ENCODE results near the gene NUDT14.

NUDT14 gene

GRCh38 chr14:105199093-105199492 lies 18.0 kb upstream of the NUDT14 start:
- no peak for DNase-seq (ENCODE audit: low read depth in 3 of 3, low spot score in 1 of 3)

- no peak for DNase-seq (ENCODE audit: low read depth in 3 of 3, low spot score in 1 of 3)
These were observed 17.5 kb upstream of the NUDT14 start for GRCh38 chr14:105198588-105198987.

DNA sequence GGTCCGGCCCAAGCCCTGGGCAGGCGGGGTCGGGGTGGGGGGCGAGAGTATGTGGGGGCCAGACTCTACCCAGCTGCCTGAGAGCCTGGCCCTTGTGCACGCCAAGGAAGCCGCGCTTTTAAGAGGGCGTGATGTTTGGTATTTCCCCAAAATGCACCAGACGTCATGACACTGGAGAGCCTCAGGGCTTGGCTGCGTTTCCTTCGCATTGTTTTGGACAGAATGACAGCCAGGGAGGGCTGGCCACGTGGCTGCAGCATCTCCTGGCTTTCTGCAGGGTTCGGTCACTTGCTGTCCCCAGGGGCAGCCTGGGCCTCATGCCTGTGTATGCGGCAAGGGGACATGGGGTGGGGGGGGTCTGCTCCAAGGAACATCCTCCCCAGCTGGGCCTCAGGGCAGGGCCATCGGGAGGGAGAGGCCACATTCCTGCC lies 16.1 kb upstream of the NUDT14 start:
- DNase-seq (ENCODE audit: low read depth in 3 of 3, low spot score in 1 of 3) = no peak

DNA sequence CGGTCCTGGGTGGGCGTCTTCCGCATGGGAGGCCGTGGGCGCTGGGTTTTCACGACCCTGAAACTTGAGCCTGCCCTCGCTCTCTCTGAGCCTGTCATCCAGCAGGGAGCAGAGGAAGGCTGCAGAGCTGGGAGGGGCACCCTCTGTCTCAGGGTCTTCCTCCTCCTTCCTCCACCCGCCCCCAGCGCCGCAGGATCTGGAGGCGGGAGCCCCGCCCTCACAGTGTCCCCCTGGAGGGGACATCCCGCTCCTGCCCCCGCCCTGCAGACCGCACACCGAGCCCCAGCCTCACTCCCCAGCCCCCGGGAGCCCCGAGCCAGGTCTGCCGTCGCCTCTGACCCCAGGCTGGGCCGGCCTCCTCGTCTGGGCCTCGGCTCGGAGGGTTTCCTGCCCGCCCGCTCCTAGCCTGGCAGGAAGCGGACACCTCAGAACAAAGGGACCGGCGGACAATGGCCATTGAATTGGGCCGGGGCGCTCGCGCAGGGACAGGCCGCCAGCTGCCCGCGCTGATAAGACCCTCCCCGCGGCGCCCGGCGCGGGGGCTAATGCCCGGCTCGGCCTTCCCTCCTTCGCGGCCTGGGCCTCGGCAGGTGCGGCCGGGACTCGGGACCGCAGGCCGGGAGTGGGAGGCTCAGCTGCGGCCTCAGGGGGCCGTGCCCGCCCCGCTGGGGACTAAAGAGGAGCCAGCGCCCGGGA lies 15.3 kb upstream of the NUDT14 start:
- DNase-seq (ENCODE audit: low read depth in 3 of 3, low spot score in 1 of 3) = no peak

DNA sequence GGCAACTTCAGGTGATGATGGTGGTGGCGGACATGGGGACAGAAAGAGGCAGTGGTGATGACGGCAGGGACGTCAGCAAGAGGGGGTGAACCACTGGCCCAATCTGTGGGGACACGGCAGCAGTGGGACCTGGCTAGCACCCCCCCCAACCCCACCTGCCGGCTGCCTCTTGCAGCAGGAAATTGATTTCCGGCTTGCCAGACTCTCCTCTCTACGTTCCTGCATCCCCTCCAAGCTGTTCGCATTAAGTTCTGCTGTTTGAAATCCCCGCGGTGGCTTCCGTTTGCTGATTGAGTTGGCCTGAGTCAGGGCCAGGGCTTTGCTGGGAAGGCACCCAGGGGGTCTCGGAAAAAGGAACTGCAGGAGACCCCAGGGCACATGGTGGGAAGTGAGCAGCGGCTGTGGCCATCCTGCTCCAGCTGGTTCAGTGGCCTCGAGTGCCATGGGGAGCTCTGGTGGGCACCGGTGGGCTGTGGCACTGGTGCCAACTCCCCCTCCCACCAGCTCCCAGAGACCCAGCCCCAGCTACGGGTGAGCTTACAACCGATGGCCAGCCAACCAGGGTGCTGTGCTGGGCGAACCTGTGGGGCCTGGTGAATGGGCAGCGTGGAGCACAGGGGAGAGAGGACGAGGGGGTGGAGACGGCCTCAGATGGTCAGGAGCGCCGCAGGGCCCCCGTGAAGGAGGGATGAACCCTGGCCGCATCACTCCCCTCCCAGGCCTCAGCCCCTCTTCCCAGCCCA lies 14.6 kb upstream of the NUDT14 start:
- DNase-seq (ENCODE audit: low read depth in 3 of 3, low spot score in 1 of 3) = no peak

DNA sequence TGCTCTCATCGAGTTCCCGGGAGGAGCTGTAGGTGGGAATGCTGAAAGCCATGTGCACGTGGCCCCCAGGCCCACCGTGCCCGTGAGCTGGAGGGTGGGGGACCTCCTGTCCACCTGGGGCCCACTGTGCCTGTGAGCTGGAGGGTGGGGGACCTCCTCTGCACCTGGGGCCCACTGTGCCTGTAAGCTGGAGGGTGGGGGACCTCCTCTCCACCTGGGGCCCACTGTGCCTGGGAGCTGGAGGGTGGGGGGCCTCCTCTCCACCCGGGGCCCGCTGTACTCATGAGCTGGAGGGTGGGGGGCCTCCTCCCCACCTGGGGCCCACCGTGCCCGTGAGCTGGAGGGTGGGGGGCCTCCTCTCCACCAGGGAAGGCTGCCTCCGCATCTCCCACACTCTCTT lies 13.9 kb upstream of the NUDT14 start:
- DNase-seq (ENCODE audit: low read depth in 3 of 3, low spot score in 1 of 3) = no peak

GRCh38 chr14:105193916-105194782 lies 13.0 kb upstream of the NUDT14 start:
- DNase-seq (ENCODE audit: low read depth in 3 of 3, low spot score in 1 of 3) = no peak

DNA sequence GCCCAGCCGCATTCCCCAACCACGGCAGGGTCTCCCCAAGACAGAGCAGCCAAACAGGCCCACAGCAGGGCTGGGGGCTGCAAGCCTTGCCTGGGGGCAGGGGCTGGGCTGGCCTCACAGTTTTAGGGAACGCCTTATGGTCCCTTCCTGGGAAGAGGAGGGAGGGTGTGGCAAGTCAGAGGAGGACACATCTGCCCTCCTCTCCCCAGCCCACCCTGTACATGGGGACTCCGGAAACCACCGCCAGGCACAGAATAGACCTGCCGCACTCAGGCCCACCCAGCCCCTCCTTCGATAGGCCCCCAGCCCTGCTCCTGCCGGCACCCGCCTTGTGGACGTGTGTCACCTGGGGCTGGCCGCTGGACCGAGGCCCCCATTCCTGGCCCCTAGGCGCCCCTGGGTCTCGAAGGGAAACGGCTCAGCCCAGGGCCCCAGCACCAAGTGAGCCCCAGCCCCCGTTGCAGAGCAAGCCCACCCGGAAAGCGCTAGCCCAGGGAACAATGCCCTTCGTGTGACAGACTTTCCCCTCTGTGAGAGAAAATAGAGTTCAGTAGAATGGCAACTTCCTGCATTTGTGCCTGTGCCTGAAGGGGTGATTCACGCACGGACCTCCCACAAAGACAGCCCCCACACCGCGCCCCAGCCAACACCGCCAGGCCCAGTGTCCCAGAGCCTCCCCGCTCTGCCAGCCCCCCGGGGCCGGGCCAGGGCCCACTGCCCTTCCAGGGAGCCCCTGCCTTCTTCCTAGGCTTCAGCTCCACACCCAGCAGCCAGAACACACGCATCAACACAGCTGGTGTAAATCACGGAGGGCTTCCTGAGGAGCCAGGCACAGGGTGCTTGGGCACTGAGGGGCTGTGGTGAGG lies 12.0 kb upstream of the NUDT14 start:
- no peak for DNase-seq (ENCODE audit: low read depth in 3 of 3, low spot score in 1 of 3)

DNA sequence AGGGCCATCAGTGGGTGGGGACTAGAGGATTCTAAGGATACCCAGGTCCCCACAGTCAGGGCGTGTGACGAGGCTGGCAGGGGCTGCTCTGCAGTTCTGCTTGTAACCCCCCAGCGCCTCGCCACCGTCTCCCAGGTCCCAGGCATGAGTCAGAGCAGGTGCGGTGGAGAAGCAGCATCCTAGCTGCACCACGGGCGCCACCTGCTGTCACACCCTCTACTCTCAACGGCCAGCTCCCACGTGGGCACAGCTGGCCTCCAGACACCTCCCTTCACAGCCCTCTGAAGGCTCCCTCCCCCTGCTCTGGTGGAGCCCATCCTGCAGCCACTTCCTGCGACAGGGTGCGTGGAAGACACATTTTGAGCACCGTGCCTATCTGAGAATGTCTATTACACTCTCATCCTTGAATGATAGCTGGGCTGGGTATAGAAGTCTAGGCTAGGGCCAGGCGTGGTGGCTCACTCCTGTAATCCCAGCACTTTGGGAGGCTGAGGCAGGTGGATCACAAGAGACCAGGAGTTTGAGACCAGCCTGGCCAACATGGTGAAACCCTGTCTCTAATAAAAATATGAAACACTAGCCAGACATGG lies 6.9 kb upstream of the NUDT14 start:
- no peak for DNase-seq (ENCODE audit: low read depth in 3 of 3, low spot score in 1 of 3)

DNA sequence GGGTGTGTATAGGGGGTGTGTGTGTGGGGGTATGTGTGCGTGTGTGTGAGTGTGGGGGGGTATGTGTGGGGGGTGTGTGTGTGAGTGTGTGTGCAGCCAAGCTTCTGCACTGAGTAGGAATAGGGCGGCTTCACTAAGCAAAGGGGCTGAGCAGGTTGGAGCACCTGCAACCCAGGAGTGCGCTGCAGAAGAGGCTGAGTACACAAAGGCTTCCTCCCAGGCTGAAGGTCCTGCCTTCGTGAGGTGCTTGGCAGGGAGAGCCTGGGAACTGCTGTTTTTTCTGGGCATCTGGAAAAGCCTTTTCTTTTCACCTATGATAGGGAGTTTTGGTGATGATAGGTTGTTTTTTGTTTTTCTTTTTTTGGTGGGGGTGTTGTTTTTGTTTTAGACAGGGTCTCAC lies 6.0 kb upstream of the NUDT14 start:
- DNase-seq (ENCODE audit: low read depth in 3 of 3, low spot score in 1 of 3) = no peak

- DNase-seq (ENCODE audit: low read depth in 3 of 3, low spot score in 1 of 3) = no peak
These were observed 4.9 kb upstream of the NUDT14 start for GRCh38 chr14:105185973-105186372.

DNA sequence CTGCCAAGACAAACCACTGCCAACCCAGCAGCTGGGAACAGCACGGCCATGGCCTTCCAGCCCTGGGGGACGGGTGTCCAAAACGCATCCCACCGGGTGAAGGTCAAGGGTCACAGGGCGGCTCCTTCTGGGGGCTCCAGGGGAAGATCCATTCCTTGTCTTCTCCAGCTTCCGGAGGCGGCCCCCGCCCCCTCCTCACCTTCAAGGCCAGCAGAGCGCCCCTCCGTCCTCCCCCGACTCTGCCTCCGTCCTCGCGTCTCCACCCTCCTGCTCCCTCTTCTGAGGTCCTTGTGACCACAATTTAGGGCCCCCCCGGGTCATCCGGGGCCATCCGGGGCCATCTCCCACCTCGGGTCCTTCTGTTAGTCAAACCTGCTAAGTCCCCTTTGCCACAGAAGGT lies 3.9 kb upstream of the NUDT14 start:
- DNase-seq (ENCODE audit: low read depth in 3 of 3, low spot score in 1 of 3) = no peak

DNA sequence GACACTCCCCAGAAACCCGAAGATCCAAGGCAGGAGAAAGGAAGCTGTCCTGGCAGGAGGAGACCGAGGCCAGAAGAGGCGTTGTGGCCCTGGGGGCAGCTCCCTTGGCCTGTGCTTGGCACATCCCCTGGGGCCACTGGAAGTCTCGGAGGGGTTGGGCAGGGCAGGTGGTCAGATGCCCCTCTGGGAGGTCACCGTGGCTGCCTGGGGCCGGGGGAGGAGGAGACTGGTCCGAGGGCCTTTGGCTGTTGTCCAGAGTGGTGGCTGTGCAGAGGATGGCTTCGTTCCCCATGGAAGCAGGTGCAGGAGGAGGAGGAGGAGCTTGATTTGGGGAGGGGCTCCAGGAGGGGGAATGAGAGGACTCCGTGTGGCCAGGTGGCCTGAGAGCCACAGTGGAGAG lies 3.3 kb upstream of the NUDT14 start:
- no peak for DNase-seq (ENCODE audit: low read depth in 3 of 3, low spot score in 1 of 3)

DNA sequence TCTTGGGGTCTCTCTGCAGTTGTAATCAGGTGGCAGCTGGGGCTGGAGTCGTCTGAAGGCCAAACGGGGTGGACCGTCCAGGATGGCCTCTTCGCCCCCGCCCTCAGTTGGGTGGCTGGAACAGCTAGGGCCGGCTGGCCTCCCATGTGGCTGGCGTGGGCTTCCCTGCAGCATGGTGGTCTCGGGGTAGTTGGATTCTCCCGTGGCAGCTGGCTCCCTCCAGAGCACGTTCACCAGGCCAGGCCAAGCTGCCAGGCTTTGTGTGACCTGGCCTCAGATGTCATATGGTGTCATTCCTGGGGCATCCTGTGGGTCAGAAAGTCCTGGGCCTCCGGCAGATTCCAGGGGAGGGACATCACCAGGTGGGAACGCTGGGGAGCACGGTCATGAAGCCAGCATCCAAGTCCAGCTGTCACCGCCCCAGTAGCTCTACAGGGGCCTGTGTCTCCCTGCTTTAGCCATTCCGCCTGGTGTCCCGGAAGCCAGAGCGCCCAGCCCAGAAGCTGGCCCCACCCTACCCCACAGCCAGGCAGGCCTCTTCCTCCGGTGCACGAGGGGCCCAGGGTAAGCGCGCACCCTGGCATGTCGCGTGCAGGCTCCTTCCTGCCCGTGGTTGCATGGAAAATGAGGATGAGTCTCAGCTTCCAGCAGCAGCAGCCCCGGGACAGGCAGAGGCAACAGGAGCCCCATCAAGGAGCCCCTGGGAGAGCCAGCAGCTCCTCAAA lies 1.3 kb upstream of the NUDT14 start:
- DNase-seq (ENCODE audit: low read depth in 3 of 3, low spot score in 1 of 3) = no peak

DNA sequence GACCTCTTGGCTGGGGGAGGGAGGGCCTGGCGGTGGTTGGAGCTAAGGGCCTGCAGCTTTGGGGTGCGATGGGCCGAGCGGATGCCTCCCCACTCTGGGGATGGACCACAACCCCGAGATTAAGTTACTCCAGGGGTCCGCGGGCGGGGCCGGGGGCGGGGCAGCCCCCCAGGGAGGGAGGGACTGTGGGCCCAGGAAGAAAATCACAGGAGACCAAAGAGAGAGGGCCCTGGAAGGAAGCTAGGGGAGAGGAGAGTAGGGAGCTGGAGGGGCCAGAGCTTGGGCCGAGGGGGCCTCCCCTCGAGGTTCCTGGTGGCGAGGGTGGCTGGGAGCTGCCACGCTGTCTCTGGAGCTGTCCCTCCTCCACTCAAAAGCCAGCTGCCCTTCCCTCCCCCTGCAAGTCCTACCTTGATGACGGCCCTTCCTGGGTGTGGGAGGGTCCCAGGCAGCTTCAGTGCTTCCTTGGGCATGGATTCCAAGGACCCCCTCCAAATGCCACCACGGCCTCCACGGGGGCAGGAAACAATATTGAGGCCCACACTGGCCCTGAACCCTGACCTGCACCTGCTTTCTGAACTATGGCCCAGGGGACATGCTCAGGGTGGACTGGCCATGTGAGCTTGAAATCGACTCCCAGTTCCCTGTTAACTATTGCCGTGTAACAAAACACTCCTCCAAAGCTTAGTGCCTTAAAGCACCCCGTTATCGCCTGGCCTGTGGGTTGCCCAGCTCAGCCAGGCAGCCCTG lies 610 bp upstream of the NUDT14 start:
- no peak for DNase-seq (ENCODE audit: low read depth in 3 of 3, low spot score in 1 of 3)

GRCh38 chr14:105179191-105179590 lies 1.9 kb downstream of the NUDT14 start:
- no peak for DNase-seq (ENCODE audit: low read depth in 3 of 3, low spot score in 1 of 3)

GRCh38 chr14:105178868-105179140 lies 2.3 kb downstream of the NUDT14 start:
- no peak for DNase-seq (ENCODE audit: low read depth in 3 of 3, low spot score in 1 of 3)

- DNase-seq (ENCODE audit: low read depth in 3 of 3, low spot score in 1 of 3) = no peak
These were observed 2.8 kb downstream of the NUDT14 start for GRCh38 chr14:105178069-105178867.

DNA sequence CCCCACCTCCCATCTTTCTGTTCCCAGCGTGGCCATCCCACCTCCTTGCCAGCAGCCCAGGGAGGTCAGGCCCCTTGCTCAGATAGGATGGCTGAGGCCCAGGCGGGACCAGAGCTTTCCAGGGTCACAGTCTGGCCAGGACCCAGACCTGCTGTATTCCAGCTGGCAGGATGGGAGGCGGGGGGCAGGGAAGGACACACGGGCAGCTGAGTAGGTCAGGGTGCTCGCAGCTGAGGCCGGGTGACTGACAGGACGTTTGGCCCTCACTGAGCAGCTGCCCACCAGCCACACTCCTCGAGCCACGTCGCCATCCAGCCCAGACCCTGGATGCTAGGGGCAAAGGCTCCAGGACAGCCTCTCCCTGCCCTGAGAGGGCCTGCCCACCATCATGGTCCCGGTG lies 4.0 kb downstream of the NUDT14 start:
- DNase-seq (ENCODE audit: low read depth in 3 of 3, low spot score in 1 of 3) = no peak

All from stimulated activated CD4-positive, alpha-beta T cell treated with anti-CD3 and anti-CD28 coated beads, TNF-alpha, amount 100 ng/mL, for 1 hour (primary cell).